Transverse colon (tissue), 3 donors: ENCODE measurements around the gene UMODL1.

ENCODE experiments used
- POLR2A ChIP-seq: fragments of 450-650 bp; IDR thresholded peaks from one replicate; pipeline ENCODE4 v1.6.1; 2016; ENCODE audit warnings: antibody characterized with exemption, mild to moderate bottlenecking, moderate library complexity
- TF ChIP-seq, protein P1 (sequence below), 5 experiments: fragments of 200-600 bp in 3 of 5; fragments of 450-650 bp in 2 of 5; sonication (generic) in 3 of 5; IDR thresholded peaks; 1 replicate in 2 of 5; 2 replicates in 3 of 5; pipeline ENCODE4 v1.5.1; 2016 to 2017; ENCODE audit warnings: antibody characterized with exemption in 5 of 5, inconsistent platforms in 3 of 5, mild to moderate bottlenecking in 2 of 5, moderate library complexity in 1 of 5

DNA sequence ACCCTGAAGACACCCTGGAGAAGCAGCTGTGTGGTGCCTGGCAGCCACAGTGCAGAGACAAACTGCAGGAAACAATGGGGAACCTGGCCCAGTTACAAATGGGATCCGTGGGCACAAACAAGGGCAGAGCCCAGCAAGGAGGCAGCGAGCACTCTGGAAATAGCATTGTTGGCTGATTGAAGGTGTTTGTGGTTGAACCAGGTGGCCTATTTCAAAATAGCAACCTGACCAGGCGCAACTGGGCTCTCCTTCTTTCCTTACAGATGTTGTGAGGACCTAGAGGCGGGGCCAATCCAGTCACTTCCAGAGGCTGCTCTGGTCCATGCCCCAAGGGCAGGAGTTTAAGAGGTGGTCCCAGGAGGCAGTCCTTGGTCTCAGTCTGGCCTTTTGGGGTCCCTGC, 39.3 kb upstream of the UMODL1 start:
- TF ChIP-seq POLR2A: no peak
- TF ChIP-seq, protein P1, sequence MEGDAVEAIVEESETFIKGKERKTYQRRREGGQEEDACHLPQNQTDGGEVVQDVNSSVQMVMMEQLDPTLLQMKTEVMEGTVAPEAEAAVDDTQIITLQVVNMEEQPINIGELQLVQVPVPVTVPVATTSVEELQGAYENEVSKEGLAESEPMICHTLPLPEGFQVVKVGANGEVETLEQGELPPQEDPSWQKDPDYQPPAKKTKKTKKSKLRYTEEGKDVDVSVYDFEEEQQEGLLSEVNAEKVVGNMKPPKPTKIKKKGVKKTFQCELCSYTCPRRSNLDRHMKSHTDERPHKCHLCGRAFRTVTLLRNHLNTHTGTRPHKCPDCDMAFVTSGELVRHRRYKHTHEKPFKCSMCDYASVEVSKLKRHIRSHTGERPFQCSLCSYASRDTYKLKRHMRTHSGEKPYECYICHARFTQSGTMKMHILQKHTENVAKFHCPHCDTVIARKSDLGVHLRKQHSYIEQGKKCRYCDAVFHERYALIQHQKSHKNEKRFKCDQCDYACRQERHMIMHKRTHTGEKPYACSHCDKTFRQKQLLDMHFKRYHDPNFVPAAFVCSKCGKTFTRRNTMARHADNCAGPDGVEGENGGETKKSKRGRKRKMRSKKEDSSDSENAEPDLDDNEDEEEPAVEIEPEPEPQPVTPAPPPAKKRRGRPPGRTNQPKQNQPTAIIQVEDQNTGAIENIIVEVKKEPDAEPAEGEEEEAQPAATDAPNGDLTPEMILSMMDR (IDR thresholded peaks at IDR 0.05): no peak
